Ishikawa (cell line): ENCODE results near the gene BTBD2.

ENCODE experiments used
- CEBPB ChIP-seq: IDR thresholded peaks from 2 replicates; pipeline ENCODE4 v1.6.1; 2012
- CREB1 ChIP-seq: IDR thresholded peaks from 2 replicates; pipeline ENCODE4 v1.6.1; 2012; ENCODE audit warnings: low read depth
- EGR1 ChIP-seq: IDR thresholded peaks from 2 replicates; pipeline ENCODE4 v1.6.1; 2012
- EP300 ChIP-seq: IDR thresholded peaks from 2 replicates; pipeline ENCODE4 v1.6.1; 2012; ENCODE audit warnings: borderline replicate concordance
- FOXM1 ChIP-seq: IDR thresholded peaks from 2 replicates; pipeline ENCODE4 v1.6.1; 2012; ENCODE audit warnings: low read depth, borderline replicate concordance
- NFIC ChIP-seq: IDR thresholded peaks from 2 replicates; pipeline ENCODE4 v1.6.1; 2012
- RAD21 ChIP-seq: IDR thresholded peaks from 2 replicates; pipeline ENCODE4 v1.6.1; 2012; ENCODE audit warnings: low read depth
- TAF1 ChIP-seq: IDR thresholded peaks from 2 replicates; pipeline ENCODE4 v1.6.1; 2012; ENCODE audit warnings: low read depth, mild to moderate bottlenecking
- TCF12 ChIP-seq: IDR thresholded peaks from 2 replicates; pipeline ENCODE4 v1.6.1; 2012; ENCODE audit warnings: low read depth
- TEAD4 ChIP-seq: IDR thresholded peaks from 2 replicates; pipeline ENCODE4 v1.6.1; 2012
- YY1 ChIP-seq: IDR thresholded peaks from 2 replicates; pipeline ENCODE4 v1.6.1; 2012; ENCODE audit warnings: low read depth
- ZBTB7A ChIP-seq: IDR thresholded peaks from 2 replicates; pipeline ENCODE4 v1.6.1; 2012; ENCODE audit warnings: low read depth
- TF ChIP-seq, protein P1 (sequence below): IDR thresholded peaks from 2 replicates; pipeline ENCODE4 v1.6.1; 2012; ENCODE audit warnings: low read depth, mild to moderate bottlenecking
- TF ChIP-seq, protein P2 (sequence below): IDR thresholded peaks from 2 replicates; pipeline ENCODE4 v1.6.1; 2012
- TF ChIP-seq, protein P3 (sequence below): IDR thresholded peaks from 2 replicates; pipeline ENCODE4 v1.6.1; 2012

The BTBD2 gene

DNA sequence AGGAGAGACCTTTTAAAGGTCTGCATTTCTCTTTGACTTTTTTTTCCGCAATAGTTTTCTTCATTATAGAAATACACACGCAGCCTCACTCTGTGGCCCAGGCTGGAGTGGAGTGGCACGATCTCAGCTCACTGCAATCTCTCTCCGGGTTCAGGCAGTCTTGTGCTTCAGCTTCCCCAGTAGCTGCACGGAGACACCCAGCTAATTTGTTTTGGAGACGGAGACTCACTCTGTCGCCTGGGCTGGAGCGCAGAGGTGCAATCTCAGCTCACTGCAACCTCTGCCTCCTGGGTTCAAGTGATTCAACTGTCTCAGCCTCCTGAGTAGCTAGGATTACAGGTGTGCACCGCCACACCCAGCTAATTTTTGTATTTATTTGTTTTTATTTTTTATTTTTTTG is 47.3 kb upstream of the BTBD2 start:
- TF ChIP-seq ZBTB7A (no peak), EP300 (no peak), NFIC (no peak), FOXM1 (no peak), TAF1 (no peak), EGR1 (no peak), CREB1 (no peak), RAD21 (no peak), TCF12 (no peak), CEBPB (no peak), YY1 (no peak), TEAD4 (no peak)
- TF ChIP-seq, protein P1, sequence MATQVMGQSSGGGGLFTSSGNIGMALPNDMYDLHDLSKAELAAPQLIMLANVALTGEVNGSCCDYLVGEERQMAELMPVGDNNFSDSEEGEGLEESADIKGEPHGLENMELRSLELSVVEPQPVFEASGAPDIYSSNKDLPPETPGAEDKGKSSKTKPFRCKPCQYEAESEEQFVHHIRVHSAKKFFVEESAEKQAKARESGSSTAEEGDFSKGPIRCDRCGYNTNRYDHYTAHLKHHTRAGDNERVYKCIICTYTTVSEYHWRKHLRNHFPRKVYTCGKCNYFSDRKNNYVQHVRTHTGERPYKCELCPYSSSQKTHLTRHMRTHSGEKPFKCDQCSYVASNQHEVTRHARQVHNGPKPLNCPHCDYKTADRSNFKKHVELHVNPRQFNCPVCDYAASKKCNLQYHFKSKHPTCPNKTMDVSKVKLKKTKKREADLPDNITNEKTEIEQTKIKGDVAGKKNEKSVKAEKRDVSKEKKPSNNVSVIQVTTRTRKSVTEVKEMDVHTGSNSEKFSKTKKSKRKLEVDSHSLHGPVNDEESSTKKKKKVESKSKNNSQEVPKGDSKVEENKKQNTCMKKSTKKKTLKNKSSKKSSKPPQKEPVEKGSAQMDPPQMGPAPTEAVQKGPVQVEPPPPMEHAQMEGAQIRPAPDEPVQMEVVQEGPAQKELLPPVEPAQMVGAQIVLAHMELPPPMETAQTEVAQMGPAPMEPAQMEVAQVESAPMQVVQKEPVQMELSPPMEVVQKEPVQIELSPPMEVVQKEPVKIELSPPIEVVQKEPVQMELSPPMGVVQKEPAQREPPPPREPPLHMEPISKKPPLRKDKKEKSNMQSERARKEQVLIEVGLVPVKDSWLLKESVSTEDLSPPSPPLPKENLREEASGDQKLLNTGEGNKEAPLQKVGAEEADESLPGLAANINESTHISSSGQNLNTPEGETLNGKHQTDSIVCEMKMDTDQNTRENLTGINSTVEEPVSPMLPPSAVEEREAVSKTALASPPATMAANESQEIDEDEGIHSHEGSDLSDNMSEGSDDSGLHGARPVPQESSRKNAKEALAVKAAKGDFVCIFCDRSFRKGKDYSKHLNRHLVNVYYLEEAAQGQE: no peak
- TF ChIP-seq, protein P2, sequence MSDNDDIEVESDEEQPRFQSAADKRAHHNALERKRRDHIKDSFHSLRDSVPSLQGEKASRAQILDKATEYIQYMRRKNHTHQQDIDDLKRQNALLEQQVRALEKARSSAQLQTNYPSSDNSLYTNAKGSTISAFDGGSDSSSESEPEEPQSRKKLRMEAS: no peak
- TF ChIP-seq, protein P3, sequence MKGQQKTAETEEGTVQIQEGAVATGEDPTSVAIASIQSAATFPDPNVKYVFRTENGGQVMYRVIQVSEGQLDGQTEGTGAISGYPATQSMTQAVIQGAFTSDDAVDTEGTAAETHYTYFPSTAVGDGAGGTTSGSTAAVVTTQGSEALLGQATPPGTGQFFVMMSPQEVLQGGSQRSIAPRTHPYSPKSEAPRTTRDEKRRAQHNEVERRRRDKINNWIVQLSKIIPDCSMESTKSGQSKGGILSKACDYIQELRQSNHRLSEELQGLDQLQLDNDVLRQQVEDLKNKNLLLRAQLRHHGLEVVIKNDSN: no peak

DNA sequence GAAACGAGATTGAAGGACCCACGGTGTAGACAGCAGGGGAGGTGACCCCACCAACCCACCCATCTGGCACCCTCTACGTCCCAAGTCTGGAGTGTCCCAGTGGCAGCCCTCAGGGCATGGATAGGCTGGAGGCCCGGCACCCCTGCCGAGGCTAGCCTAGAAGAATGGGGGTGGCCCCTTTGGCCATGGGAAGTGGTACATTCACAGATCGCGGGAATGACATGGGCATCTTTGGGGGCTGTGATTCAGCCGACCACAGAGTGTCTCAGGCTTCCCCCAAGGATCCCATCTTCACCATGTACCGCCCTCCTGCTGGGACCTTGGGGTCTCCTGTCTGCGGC is 46.8 kb upstream of the BTBD2 start:
- TF ChIP-seq TAF1 (no peak), ZBTB7A (no peak), NFIC (no peak), CREB1 (no peak), EP300 (no peak), EGR1 (no peak), YY1 (no peak), CEBPB (no peak), FOXM1 (no peak), RAD21 (no peak), TEAD4 (no peak), TCF12 (no peak)
- TF ChIP-seq, protein P3: no peak
- TF ChIP-seq, protein P2: no peak
- TF ChIP-seq, protein P1: no peak

DNA sequence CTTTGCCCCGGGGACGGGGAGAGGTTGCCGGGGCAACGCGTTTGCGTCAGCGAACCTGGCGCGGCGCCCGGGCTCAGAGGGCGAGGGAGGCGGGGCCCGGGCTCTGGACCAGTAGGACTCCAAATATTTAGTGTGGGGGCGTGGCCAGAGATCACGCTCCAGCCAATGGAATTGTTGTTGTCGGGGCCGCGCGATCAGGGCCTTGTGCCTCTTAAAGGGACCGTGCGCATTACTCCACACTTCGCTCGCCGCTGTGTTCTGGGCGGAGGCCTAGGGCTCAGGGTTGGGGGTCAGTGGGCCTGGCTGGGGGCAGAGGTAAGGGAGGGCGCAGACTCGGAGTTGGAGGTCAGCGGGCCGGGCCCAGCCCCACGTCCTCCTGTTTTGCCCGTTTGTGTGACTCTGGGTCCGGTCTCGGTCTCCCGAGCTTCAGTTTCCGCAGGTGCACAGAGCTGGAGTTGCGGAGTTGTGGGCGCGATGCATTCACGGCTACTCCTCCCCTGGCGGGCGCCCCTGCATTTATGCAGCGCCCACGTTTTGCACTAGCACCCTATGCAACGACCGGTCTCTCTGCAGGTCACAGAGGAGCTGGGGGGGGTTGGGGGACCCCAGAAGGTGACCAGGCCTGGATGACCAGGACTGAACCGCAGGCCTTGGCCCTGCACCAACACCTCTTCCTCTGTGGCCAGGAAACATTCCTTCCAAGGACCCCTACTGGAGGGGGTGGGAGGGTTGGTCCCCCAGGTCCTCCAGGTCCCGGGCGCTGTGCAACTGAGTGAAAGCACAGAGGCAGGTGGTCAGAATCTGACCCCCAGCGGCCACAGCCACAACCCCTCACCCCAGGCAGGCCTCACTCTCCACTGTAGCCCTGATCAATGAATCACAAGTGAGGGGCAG is 46.2 kb upstream of the BTBD2 start:
- no peak for TF ChIP-seq YY1
- no peak for TF ChIP-seq RAD21
- TF ChIP-seq CEBPB: no peak
- TF ChIP-seq ZBTB7A: peak; percentile 21
- TF ChIP-seq, protein P1: no peak
- TF ChIP-seq, protein P3: no peak; the same call in 1 of the 2 replicates
- TF ChIP-seq EGR1: 0 out of 2 replicates have a peak, but pooled peaks have one; percentile 30
- peak; percentile 85 for TF ChIP-seq NFIC
- TF ChIP-seq TCF12: peak; percentile 33; the same call in 1 of the 2 replicates
- TF ChIP-seq TAF1: peak; percentile 44; the same call in 1 of the 2 replicates
- TF ChIP-seq FOXM1: peak; percentile 21; the same call in 1 of the 2 replicates
- 0 out of 2 replicates have a peak, but pooled peaks have one; percentile 27 for TF ChIP-seq EP300
- TF ChIP-seq, protein P2: peak; percentile 87
- no peak for TF ChIP-seq TEAD4
- TF ChIP-seq CREB1: peak; percentile 62; the same call in 1 of the 2 replicates
